GM21423 (cell line): ENCODE measurements around the gene PTPRT.

Experiments
- ATAC-seq: cut with Tn5 transposase; IDR thresholded peaks from one replicate; pipeline ENCODE4 v1.9.1; 2021; ENCODE audit warnings: mild to moderate bottlenecking, moderate library complexity; ENCODE audit not compliant: unreplicated experiment

The PTPRT gene

GRCh38 chr20:42846784-42847490 lies 342.8 kb downstream of the PTPRT start:
- no peak for ATAC-seq

GRCh38 chr20:42844751-42845150 lies 345.0 kb downstream of the PTPRT start:
- no peak for ATAC-seq

DNA sequence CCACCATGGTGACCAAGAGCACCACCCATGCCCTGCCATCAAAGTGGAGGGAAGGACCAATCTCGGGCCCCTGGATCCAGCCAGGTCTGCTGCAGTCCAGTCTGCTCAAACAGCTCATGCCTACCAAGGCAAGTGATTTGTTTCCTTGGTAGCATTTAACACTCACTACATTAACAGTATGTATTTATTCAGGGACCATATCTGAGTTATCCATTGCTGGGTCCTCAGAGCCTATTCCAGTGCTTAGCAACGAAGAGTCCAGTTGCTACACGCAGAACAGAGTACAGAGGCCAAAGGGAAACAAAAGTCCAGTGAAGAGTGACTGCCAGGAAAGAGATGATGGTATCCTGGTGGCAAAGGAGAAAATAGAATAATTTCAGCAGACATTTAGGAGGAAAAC lies 352.2 kb downstream of the PTPRT start:
- no peak for ATAC-seq

DNA sequence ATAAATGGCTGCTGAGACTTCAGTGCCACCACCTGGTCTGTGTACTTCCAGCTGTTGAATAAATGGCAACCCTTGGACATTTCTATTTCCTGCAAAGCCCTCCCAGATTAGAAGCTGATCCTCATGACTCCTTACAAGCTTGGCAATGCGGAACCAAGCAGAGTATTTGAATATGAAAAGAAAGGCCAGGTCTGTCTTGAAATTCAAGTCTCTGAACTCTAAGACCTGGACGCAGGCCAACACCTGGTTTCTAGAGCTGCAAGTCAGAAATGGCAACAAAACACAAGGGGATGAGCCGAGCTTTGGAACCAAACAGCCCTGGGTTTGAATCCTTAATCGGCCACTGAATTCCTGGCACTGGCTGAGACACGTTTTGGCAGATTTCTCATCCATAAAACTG lies 353.4 kb downstream of the PTPRT start:
- no peak for ATAC-seq

DNA sequence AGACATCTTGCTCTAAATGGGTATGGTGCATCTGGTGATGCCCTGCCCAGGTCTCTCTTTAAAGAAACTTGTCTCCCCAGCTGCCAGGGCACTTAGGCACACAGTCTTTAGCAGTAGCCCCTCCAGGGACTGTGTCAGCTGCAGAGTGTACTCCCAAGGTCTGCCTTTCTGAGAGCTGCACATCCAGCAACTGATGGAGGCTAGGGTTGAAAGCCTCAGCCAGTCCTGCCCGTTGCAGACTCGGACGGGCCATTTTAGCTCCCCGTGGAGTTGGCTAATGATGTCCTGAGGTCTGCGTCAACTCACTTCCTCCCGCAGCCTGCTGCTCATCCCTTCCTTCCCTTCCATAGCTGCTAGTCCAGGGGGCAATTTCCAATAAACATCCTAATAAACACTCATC lies 381.8 kb downstream of the PTPRT start:
- no peak for ATAC-seq

- ATAC-seq = no peak
Measured at GRCh38 chr20:42795111-42795695, 394.5 kb downstream of the PTPRT start.

GRCh38 chr20:42792052-42792451 lies 397.7 kb downstream of the PTPRT start:
- ATAC-seq = no peak

DNA sequence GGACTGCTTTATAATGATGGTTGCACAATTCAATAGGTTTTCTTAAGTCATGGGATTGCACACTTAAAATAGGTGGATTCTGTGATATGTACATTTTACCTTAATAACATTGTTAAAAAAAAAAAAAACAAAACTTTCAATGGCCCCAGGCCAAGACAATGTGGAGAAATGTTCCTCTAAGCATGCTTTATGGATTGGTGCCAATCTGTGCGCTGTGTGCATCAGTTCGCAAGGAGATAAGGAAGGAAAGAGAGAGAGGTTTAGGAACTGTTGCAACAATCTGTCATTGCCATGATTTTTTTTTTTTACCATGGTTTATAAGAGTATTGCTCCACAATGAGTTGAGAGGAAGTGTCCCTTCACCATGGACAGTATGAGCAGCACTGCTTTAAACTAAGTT lies 399.6 kb downstream of the PTPRT start:
- ATAC-seq = no peak

DNA sequence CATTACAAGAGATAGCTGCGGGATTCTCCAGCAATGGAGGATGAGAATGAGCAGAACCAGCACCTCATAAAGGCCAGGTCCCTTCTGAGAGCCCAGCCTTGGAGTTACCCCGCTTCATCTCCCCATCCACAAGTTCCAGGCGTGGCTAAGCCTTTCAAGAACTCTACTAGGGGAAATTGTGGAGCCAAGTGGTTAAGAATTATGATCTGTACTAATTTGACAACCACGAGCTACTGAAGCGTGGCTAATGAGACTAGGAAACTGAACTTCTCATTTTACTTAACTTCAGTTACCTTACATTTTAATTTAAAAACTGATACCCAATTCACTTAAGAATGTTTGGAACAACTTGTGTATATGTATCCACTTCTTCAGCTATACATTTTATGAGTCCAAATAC lies 401.0 kb downstream of the PTPRT start:
- no peak for ATAC-seq

GRCh38 chr20:42785041-42785440 lies 404.7 kb downstream of the PTPRT start:
- ATAC-seq = no peak

GRCh38 chr20:42779216-42779615 lies 410.5 kb downstream of the PTPRT start:
- ATAC-seq = no peak

- ATAC-seq = no peak
Measured at GRCh38 chr20:42775866-42776265, 413.8 kb downstream of the PTPRT start.

- ATAC-seq = no peak
Measured at GRCh38 chr20:42775037-42775436, 414.7 kb downstream of the PTPRT start.

DNA sequence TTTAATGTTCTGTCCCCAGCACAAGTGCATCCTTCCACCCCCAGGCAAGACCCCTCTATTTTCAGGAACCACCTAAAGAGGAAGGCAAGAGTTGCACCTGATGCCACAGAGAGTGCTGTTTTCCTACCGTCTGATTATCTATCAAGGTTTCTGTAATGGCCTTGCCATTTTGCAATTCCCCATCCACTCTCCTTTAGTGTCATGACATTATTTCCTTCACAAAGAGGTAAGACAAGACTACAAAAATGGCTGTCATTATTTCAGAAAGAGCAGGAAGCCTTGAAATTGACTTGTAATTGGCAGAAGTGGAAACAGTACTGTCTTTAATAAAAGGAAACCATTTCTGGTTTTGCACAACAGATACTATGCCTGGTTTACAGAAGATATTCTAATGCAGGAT lies 426.7 kb downstream of the PTPRT start:
- no peak for ATAC-seq

DNA sequence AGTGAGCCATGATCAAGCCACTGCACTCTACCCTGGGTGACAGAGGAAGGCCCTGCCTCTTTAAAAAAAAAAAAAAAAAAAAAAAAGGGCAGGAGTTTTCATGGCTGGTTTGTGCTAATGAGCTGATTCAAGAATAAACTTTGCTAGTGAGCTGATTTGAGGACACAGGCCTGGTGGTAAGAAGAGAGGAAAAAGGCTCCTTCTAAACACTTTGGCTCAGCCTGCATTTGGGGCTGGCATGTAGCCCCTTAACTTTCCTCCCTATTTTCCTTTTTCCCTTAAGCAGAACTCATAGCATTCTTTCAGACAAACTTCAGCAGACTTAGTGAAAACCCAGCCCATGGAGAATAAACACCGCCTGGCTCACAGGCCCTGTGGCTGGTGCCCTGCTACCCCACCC lies 432.7 kb downstream of the PTPRT start:
- no peak for ATAC-seq

DNA sequence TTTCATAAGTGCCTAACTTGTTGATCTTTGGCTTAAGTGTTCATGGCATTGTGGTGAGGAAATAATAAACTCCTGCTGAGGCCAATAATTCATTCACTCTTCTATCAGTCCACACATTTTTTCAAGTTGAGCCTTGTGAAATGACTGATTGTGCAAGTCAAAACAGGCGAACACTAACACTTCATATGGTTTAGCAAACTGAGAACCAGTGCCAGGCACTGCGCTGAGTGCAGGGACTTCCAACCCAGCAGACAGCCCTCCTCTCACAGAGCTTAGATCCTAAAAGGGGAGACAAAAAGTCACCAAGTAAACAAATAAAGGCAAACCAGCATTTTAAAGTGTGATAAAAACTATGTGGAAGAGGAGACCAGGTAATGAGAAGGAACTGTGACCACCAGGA lies 435.0 kb downstream of the PTPRT start:
- ATAC-seq = no peak

GRCh38 chr20:42752620-42753019 lies 437.1 kb downstream of the PTPRT start:
- no peak for ATAC-seq

GRCh38 chr20:42749556-42749955 lies 440.1 kb downstream of the PTPRT start:
- no peak for ATAC-seq

- ATAC-seq = no peak
Measured at GRCh38 chr20:42747765-42748411, 441.8 kb downstream of the PTPRT start.

DNA sequence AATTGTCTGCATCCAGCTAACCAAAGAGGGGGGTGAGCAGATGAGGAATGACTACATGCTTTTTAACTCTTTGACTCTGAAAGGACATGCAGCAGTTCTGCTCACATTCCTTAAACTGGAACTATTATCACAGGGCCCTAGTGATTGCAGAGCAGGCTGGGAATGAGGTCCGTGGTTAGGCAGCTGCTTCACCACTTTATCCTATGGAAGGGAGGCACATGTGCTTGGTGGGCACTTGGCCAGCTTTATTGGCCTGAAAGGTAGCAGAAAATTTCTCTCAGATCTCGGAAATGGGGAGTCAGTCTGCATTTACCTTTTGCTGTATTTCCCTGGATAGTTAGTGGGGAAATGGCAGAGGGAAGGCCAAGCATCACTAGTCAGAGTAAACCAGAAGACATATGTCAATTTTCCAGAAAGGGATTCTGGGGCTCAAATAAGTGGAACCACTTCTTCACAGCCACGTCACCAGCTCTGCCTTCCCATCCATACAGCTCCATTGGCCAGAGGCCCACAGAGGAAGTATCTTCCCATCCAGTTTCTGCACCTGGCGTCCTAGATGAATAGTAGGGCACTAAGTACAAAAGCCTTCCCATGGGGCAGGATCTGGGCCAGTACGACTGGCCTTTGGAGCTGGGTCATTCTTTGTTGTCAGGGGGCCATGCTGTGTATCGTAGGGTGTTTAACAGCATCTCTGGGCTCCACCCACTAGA lies 444.8 kb downstream of the PTPRT start:
- no peak for ATAC-seq

DNA sequence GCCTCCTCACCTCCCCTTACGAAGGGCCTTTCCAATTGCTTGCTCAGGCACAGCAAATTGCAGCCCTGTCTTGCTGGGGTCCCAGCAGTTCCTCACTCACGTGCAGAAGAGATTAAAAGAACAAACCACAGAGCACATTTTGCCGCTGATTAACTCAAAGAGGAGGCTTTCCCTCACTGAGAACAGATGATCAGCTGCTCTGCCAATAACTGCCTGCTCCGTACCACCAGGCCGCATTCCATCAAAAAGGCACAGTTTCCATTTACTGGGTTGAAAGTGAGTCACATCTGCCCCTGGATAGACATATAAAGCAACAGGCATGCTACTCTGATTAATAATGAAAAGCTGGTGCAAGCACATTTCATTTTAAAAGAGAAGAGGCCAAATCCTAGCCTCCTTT lies 446.8 kb downstream of the PTPRT start:
- no peak for ATAC-seq

DNA sequence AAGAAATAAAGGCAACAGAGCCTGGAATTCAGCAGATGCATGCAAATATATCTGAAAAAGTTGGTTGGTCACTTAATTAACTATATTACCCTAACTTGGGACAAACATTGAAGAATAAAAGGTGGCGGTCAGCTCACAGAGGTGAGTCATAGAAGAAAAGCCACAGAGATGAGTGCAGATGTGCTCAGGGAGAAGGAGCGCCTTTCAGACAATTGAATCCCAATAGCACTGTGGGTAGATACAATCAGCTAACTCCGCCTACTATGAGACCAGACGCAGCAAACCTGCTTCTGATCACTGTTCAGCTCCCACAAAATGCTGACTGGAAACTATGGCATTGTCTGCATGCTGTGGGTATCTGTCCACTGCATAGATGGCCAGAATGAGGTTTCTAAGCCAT lies 447.8 kb downstream of the PTPRT start:
- ATAC-seq = no peak
